Mucosa of descending colon (tissue), 3 donors: Measurements from ENCODE around the gene CISD3. TPM values are rescaled to one million over a fixed set of nuclear protein-coding genes. Genes with fewer than 3 reads are reported as not detected.

Experiments
- ATAC-seq: fragments of 200-7000 bp; cut with Tn5 transposase; one replicate; pipeline ENCODE4 v1.9.1; 2020; ENCODE audit warnings: mild to moderate bottlenecking, moderate library complexity
- DNase-seq, 3 donors: peaks; one replicate each; pipeline ENCODE4 v3.0.0-alpha.2; 2020
- H3K36me3 ChIP-seq: fragments of 200-600 bp; one replicate; pipeline ENCODE4 v1.8.0; 2021; ENCODE audit warnings: low read depth, mild to moderate bottlenecking
- H3K4me1 ChIP-seq: fragments of 200-600 bp; one replicate; pipeline ENCODE4 v1.8.0; 2021; ENCODE audit warnings: low read depth, mild to moderate bottlenecking
- H3K4me3 ChIP-seq: fragments of 200-600 bp; one replicate; pipeline ENCODE4 v1.8.0; 2021; ENCODE audit warnings: mild to moderate bottlenecking
- H3K9me3 ChIP-seq: fragments of 200-600 bp; one replicate; pipeline ENCODE4 v1.8.0; 2021; ENCODE audit warnings: mild to moderate bottlenecking
- intact Hi-C, 2 donors: fragments of 100-400 bp; cut with DNase I in 1 of 2; cut with micrococcal nuclease in 1 of 2; formaldehyde crosslinking; loops; one replicate each; pipeline versions ENCODE4 v1.11.0 to v1.11.1; 2022; cut with DNase I, micrococcal nuclease
- total RNA-seq, 3 donors: library from RNA; stranded (reverse); fragmentation: NEBNext Ultra II Directional in 2 of 3; extraction: Animal tissue kit (Norgen Biotek cat#: 25700) in 2 of 3; gene quantifications; one replicate each; pipeline versions ENCODE4 v1.2.1 to v1.2.4, GENCODE V29; 2021 to 2023
- TF ChIP-seq, protein P1 (sequence below): fragments of 200-600 bp; IDR thresholded peaks from one replicate; pipeline ENCODE4 v1.8.0; 2022; ENCODE audit warnings: antibody characterized with exemption, mild to moderate bottlenecking
- donor health status: DM: no; HTN: no; CAD: no; lungs with moderate emphysema.
- donor health status: DM: no; HTN: no; CAD: no.
- donor health status: DM: no; HTN: yes; CAD: no.

CISD3 gene
- total RNA-seq, 3 donors from 2014 or later: 60.8 to 101 (median 91.8) TPM

DNA sequence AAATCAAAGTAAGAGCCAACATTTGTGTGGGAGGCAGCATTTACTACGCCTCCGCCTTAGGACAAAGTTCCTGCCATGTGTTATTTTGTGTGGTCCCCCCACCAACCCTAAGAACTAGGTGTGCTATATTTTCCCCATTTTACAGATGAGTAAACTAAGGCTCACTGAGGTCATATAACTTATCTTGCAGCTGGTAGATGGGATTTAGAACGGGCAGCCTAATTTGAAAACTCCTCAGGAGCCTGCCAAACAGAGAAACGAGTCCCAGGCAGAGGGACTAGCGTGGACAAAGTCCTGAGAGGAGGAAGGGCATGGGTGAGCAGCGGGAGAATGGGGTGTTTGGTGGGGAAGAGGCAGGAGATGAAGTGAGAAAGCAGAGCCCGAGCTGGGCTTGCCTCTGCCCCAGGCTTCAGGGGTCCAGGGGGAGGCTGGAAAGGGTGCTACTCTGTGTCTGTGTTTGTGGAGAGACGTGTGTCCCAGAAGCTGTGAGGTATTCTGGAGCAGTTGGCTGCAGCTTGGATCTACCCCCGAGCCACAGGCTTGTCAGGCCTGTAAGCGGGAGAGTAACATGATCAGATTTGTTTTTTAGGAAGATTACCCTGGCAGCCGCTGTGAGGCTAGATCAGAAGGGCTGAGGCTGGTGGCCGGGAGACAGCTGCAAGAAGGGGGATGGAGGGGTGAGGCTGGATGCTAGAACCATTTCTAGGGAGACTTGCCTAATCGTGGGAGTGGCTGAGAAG is 20.1 kb upstream of the CISD3 start:
- TF ChIP-seq, protein P1, sequence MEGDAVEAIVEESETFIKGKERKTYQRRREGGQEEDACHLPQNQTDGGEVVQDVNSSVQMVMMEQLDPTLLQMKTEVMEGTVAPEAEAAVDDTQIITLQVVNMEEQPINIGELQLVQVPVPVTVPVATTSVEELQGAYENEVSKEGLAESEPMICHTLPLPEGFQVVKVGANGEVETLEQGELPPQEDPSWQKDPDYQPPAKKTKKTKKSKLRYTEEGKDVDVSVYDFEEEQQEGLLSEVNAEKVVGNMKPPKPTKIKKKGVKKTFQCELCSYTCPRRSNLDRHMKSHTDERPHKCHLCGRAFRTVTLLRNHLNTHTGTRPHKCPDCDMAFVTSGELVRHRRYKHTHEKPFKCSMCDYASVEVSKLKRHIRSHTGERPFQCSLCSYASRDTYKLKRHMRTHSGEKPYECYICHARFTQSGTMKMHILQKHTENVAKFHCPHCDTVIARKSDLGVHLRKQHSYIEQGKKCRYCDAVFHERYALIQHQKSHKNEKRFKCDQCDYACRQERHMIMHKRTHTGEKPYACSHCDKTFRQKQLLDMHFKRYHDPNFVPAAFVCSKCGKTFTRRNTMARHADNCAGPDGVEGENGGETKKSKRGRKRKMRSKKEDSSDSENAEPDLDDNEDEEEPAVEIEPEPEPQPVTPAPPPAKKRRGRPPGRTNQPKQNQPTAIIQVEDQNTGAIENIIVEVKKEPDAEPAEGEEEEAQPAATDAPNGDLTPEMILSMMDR: no peak
- DNase-seq (no peak), ATAC-seq (no peak)
- intact Hi-C loops: no loop called here
- no peaks in the 10 kb centered on the region for H3K36me3 ChIP-seq
- no peaks in the 10 kb centered on the region for H3K9me3 ChIP-seq
- no peak overlapping the region for H3K4me3 ChIP-seq
- peaks cover 6% of the 10 kb centered on the region for H3K4me1 ChIP-seq

DNA sequence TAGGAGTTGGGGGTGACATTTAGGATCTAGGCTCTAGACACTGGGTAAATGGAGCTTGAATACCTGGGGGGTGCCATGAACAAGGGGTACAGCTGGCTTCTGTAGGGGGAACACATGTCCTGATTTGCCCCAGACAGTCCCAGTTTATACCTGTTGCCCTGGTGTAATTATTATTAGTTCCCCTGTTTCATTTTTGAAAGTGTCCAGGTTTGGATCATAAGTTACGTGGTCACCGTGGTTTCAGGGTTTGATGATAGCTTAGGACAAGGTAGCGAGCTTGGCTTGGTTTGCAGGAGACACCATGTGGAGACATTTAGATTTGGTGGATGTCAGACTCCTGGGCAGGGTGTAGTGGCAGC is 19.6 kb upstream of the CISD3 start:
- no peaks in the 10 kb centered on the region for H3K9me3 ChIP-seq
- TF ChIP-seq, protein P1: no peak
- H3K36me3 ChIP-seq: no peaks in the 10 kb centered on the region

GRCh38 chr17:38710985-38711384 is 19.2 kb upstream of the CISD3 start:
- intact Hi-C loops: no loop called here
- no peak overlapping the region for H3K4me3 ChIP-seq

More for the DNA sequence above, 19.6 kb upstream of the CISD3 start:
- Histone ChIP-seq H3K4me1 (peaks cover 6% of the 10 kb centered on the region), H3K4me3 (no peak overlapping the region)
- no peak for DNase-seq
- no peak for ATAC-seq
- intact Hi-C loops: no loop called here

DNA sequence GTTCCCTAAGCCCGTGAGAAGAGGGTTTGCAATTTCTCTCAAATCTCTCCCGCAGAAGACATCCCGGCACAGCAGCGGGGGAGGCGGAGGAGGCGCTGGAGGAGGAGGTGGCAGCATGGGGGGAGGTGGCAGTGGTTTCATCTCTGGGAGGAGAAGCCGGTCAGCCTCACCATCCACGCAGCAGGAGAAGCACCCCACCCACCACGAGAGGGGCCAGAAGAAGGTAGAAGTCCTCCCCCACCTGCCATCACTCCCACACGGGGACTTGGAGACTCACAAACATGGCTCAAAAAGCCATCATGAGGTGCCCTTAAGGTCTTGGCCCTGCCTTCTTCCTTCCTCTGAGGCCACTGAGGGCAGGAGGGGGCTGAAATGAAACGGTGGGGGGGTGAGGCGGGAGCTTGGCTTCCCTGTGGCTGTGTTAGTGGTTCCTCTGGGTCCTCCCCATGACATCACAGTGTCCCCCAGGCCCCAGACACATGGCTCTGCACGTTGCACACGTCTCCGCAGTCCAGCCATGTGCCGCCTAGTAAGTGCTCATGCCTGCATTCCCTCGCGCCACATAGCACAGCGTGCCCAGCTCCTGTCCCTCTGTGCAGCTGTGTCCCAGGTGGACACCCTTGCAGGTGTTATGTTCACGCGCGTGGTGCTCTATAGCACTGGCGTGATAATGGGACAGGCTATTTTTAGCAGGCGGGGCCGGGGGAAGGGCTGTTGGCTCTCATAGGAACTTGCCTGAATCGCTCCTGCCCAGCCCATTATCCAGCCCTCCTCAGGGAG is 18.2 kb upstream of the CISD3 start:
- H3K36me3 ChIP-seq: no peaks in the 10 kb centered on the region
- DNase-seq (no peak), ATAC-seq (no peak)
- intact Hi-C loops: no loop called here
- peaks cover 5% of the 10 kb centered on the region for H3K4me1 ChIP-seq
- TF ChIP-seq, protein P1: no peak
- no peaks in the 10 kb centered on the region for H3K9me3 ChIP-seq
- H3K4me3 ChIP-seq: no peak overlapping the region

More at GRCh38 chr17:38710985-38711384, 19.2 kb upstream of the CISD3 start:
- DNase-seq (no peak), ATAC-seq (no peak)
- TF ChIP-seq, protein P1: no peak
- Histone ChIP-seq H3K4me1 (peaks cover 6% of the 10 kb centered on the region), H3K9me3 (no peaks in the 10 kb centered on the region), H3K36me3 (no peaks in the 10 kb centered on the region)

- ATAC-seq (no peak), DNase-seq (no peak)
- no peak overlapping the region for H3K4me3 ChIP-seq
- intact Hi-C loops: no loop called here
- no peaks in the 10 kb centered on the region for H3K36me3 ChIP-seq
- H3K4me1 ChIP-seq: no peaks in the 10 kb centered on the region
- TF ChIP-seq, protein P1: no peak
- no peaks in the 10 kb centered on the region for H3K9me3 ChIP-seq
These were observed 17.5 kb upstream of the CISD3 start for GRCh38 chr17:38712593-38712992.
